Ecto neural progenitor cell (in vitro differentiated cells): Measurements from ENCODE around the gene ANGEL1.

Experiments
- DNase-seq: peaks from one replicate; pipeline ENCODE4 v3.0.0-alpha.2; 2018; ENCODE audit warnings: low spot score

ANGEL1 gene

DNA sequence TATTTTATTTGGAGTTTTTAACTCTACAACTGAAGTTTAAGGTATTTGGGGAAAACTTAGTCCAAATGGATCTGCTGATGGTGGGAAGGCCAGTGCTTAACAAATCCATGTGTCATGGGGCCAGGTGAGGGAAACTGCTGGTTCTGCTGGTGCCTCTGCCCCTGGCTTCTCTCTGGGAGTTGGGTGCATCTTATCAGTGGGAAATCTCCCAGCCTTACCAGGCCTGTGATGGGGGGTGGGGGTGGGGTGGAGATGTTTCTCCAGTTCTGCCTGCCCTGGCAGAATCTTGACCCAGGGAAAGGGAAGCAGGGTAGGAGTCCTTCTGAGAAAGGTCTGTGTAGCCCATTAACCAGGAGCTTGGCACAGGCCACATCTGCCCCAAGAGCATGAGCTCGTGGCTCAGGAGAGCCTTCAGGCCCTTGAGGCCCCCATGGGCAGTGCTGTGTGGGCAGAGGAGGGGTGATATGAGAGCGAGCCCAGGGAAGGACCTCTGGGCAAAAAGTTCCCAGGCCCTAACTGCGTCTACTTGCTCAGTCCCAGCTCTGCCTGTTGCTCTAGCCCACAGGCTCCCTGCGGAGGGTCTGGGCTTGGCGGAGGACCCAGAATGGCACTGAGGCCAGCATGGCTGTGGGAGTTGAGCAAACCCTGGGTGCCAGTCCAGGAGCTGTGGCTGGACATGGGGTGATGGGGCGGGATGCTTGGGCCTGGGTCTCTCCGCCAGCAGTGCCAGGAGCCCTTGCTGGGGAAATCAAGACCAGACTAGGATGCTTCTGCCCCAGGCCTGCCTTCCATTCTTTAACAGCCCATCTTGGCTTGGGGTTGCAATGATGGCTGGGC lies 33.2 kb downstream of the ANGEL1 start:
- no peak for DNase-seq

DNA sequence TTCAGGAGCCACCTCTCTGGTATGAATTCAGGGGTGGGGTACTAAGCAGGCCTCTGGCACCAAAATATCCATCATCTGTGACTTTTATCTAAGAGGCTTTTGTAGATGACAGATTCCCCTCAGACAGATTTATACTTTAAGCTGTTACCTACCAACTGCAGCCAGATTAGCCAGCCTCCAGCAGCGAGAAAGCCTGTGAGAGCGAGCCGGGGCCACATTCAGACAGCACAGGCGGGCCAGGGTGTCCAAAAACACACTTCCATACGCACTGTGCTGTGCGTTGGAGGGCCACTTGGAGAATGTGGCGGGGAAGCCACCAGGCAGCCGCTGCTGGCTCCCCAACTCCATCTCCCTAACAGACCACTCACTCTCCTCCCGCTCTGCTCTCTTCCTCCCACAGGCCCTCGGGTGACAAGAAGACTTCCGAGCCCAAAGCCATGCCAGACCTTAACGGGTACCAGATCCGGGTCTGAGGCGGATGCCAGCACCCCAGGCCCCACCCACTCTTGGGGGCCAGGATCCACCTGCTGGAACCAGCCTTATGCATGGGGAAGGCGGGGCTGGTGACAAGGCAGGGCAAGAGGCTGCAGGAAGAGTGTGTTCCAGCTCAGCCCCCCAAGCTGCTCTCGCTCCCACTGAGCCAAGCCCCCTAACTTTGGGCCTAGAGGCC lies 34.0 kb downstream of the ANGEL1 start:
- DNase-seq: peak; percentile 36

DNA sequence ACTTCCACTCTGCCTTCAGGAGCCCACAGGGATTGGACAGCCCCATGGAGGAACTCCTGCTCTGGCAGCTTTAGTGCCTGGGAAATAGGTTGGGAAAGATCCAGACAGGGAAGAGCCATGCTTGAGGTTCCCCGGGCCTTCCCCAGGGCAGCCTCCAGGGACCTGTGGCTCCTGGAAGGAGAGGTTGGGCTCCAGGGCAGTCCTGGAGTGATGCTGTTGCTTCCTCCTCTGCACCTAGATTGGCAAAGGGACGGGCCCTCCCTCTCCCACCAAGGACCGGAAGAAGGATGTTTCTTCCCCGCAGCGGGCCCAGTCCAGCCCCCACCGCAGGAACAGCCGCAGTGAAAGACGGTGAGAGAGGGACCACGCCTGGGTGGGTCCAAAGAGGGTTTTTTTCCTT lies 35.0 kb downstream of the ANGEL1 start:
- peak; percentile 24 for DNase-seq

DNA sequence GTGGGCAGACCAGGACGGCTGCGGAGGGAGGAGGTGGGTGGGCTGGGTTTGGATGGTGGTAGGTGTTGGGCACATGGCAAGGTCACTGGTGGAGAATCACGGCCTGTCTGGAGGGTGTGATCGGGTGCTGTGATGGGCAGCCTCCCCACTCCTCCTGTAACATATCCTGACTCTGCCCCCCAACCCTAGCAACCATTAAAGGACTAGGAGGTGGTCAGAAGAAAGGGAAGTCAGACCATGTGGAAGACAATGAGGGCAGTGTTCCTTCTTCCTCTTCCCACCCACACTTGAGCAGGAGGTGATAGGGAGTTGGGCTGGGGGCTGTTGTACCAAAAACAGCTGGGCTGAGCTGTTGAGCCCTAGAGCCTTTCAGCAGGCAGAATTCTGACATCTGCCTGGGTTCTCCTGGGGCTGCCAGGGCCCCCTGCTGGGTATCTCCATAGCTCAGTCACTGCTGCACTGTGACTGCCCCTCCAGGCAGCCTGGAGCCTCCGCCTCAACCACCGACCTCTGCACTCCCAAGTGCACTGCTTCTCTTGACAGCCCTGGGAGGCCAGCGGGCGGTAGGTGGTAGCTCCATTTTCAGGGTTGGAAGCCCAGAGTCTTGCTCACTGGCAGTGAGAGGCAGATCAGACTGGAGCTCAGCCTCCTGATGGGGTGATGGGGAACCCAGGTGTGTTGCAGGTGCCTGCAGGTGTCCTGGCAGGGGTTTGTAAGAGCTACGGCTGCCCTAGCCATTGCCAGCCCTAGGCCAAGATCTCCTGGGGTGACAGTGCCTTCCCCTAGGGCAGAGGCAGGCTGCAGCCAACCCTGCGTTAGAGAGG lies 36.0 kb downstream of the ANGEL1 start:
- DNase-seq: peak; percentile 49

DNA sequence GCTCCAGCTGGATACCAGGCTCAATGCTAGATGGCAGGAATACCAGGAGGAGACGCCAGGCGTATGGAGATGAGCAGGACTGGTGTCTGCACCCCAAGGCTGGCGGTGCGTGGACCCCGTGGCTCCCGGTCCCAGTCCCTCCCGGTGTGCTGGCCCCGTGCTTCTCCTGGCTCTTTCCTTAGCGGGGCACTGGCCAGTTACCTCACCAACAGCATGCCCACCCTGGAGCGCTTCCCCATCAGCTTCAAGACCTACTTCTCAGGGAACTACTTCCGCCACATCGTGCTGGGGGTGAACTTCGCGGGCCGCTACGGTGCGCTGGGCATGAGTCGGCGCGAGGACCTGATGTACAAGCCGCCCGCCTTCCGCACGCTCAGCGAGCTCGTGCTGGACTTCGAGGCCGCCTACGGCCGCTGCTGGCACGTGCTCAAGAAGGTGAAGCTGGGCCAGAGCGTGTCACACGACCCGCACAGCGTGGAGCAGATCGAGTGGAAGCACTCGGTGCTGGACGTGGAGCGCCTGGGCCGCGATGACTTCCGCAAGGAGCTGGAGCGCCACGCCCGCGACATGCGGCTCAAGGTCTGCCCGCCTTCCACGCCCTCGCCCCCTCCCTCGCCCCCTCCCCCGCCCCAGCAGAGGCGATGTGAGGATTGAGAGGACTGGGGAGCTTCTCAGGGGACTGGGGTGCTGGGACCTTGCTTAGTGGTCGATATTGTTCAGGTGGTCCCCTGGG lies 36.8 kb downstream of the ANGEL1 start:
- peak; percentile 41 for DNase-seq

DNA sequence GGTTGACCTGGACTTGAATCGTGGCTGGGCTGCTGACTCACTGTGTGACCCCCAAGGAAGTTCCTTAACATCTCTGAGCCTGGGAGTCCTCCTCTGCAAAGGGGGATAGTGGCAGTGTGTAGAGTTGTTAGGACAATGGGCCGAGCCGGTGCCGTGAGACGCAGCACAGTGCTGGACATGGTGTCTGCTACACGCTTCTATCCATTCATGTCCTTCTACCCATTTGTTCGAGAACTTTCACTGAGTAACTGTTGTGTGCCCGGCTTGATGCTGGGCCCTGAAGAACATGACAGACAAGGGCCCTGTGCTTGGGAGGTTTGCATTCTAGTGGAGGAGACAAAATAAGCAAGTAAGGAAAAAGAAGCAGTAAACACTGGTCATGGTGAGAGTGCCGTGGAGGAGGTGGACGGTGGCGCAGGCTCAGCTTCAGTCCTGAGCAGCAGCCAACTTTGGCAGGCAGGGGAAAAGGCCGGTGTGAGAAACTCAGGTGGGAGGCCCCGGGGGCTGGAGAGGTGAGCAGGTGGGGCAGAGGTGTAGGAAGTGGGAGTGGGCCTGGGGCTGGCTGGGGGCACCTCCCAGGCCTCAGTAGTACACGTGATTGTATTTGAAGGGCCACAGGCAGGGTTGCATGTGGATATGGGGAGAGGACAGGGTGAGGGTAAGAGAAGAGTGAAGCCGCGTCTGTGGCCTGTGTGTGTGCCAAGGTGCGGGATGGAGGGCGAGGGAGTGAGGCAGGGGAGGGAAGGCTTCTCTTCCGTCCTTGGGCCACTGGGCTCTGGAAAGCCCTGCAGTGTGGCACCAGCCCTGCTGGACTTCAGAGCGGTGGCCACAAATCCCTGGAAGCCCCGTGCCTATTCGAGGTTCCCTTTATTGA lies 37.6 kb downstream of the ANGEL1 start:
- peak; percentile 41 for DNase-seq

DNA sequence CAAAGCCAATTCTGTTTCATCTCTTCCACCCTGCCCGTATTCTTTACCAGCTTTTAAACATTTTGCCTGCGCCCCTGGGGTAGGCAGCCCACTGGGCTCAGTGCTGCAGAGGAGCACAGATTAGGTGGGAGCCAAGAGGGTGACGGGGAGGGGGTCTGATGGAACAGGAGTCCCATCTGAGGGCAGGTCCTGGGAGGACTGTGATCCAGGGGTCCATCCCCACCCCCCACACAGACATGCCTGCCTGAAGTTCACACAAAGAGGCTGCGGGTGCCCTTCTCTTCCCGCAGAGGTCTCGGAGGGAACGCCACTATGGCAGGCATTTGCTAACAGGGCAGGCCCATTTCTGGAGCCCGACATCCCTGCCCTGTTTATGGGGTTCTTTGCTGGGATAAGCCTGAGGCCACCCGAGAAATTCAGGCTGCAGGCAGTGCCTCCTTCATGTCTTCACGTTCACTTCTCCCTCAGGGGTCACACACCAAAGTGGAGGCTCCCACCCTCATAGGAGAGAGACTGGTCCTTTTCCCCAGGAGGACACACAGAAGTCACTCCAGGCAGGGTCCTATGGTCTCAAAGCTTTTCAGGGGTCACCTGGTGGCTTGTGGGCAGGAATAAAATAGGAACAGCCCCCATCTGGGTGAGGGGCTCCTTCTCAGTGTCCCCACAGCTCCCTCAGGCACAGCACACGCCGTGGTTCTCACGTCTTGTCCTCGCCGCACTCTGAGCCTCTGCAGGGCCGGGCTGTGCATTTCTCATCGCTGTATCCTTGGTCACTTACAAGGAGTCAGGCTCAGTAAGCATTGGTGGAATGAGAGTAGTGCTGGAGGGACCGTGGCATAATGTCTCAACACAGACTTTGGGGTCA lies 38.5 kb downstream of the ANGEL1 start:
- DNase-seq: peak; percentile 34

DNA sequence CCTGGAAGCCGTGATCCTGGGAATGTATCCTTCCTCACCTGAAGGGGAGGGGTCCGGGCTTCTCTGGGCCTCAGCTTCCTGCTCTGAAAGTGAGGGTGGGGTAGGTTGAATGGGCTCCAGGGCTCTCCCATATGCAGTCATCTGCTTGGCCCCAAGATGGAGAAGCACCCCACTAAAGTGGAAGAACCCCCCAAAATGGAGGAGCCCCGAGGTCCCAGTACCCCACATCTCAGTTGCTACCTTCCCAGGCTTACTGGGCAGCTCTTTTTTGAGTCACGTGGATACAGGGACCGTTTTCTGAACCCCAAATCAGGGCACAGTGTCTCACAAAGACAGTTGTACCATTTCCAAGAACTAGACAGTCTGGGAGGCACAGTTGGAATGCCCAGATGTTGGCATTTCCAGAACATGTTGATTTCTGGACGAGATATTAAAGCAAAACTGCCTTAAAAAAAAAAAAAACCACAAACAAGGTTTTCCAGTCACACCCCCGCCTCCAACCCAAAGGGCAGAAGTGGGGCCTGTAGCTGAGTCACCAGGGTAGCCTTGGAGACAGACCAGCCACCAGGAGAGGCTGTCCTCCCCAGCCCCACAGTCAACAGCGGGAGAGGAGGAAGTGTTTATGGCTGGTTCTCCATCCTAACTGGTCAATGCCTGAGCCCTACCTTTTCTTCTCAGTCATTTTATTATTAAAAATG lies 39.3 kb downstream of the ANGEL1 start:
- DNase-seq: peak; percentile 17

DNA sequence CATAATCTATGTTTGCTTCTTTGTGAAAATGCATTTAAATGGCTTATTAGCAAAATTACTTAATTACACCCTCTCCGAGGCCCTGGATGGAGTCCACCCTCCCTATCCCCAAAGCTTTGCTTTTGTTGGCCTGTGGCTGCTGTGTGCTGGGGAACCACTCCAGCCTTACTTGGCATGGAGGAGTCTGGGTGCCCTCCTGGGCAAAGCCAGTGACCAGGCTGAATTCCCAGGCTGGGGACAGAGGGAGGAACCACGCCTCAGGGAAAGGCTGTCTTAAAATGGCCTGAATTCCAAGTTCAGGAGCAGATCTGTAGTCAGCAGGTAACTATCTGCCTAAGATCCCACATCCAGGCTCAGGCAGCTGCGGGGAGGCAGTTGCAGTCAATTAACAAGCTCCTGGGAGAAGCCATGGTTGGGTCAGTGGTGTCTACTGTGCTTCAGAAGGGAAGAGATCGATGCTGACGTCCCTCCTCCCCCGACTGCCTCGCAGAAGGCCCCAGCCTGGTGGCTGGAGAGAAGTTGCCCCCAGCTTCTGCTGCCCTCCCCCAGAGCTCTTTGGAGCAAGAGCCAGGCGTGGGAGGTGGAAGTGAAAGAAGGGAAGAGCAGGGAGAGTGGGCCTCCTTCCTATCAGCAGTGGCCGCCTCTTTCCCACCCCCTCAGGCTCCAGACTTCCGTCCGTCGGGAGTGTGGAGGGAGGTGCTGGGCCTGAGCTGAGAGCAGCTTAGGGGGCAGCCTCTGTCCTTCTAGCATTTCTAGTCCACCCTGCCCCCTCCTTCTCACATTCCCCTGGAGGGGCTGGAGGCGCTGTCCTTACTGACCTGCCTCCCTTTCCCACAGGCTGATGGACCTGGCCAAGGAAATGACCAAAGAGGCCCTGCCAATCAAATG lies 40.1 kb downstream of the ANGEL1 start:
- peak; percentile 69 for DNase-seq

DNA sequence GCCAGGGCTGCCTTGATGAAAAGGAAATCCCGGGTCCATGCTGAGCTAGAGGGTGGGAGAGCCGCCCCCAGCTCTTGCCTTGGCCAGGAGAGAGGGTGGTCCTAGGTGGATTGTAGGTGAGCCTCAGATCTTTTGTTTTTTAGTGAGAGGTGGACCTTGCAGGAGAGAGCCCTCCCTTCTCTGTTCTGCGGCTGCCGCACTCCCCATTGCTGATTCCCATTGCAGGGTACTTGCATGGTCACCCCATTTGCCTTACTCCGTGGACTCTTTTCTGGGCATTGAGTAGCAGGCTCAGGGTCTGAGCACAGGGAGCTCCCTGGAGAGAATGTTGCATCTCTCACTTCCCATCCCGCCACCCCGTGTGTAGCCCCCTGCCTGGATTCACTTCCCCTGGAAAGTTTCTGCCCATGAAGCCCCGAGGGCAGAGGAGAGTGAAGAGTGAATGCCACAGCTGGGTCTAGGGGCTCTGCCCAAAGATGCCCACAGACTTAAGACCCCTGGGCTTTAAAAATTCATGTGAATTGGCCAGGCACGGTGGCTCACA lies 41.2 kb downstream of the ANGEL1 start:
- DNase-seq: peak; percentile 36

DNA sequence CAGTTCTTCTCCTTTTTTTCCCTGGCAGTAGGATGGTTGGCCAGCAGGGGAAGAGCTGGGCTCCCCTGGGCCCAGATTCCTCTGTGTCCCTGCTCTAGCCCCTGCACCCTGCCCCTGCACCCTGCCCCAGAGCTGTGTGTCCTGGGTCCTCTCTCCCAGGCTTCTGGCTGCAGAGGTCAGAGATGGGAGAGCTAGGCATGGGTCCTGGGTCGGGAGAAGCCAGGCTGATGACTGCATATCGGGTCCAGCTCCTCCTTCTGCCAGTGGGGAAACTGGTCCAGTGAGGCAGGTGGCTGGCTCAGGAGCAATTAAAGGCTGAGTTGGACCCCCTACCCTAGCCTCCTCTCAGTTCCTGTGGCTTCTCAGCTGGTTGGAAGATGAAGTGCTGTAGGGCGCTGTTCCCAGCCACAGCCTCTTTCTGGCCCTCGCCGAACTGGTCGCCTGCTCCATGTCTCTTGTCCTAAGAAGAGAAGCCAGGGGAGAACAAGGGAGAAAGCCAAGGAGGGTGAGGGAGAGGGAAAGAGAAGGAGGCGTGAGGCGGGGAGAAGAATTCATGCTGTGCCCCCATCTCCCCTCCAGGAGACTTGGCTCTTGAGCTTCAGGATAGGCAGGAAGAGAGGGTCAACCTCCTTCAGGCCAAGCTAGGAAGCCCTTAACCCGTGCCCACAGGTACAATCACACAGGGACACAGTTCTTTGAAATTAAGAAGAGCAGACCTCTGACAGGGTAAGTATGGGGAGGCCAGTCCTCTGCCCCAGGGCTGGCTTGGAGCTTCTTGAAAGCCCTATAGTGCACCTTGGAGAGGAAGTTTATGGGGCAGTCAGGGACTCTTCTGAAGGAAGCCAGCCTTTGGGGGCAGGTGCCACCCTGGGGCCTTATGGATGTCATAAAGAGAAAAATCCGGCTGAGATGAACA lies 41.9 kb downstream of the ANGEL1 start:
- peak; percentile 38 for DNase-seq

DNA sequence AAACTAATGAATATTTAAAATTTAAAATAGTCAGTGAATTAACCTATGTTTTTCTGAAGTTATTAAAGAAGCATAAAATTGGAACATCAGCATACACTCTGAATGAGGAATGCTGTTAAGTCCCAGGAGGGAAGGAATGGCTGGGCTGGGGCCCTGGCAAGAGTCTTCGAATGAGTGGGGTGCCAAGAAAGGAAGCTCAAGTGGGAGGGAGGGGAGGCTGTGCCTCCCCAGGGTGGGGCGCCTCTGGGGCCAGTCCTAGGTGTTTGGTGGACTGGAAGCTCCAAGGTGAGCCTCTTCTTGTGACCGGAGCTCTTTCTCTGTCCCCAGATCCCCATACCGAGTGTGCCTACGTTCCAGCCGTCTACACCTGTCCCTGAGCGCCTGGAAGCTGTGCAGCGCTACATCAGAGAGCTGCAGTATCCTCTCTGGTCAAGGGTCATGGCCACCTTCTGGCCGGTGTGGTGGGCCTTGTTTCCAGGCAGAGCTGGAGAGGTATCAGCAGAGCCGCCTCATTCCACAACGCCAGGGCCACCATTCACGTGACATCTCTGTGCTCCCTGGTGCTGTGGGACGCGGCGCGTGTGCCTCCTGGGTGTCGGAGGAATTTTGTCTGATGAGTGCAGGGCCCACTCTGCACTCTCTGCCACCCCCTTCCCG lies 42.9 kb downstream of the ANGEL1 start:
- DNase-seq: peak; percentile 28

DNA sequence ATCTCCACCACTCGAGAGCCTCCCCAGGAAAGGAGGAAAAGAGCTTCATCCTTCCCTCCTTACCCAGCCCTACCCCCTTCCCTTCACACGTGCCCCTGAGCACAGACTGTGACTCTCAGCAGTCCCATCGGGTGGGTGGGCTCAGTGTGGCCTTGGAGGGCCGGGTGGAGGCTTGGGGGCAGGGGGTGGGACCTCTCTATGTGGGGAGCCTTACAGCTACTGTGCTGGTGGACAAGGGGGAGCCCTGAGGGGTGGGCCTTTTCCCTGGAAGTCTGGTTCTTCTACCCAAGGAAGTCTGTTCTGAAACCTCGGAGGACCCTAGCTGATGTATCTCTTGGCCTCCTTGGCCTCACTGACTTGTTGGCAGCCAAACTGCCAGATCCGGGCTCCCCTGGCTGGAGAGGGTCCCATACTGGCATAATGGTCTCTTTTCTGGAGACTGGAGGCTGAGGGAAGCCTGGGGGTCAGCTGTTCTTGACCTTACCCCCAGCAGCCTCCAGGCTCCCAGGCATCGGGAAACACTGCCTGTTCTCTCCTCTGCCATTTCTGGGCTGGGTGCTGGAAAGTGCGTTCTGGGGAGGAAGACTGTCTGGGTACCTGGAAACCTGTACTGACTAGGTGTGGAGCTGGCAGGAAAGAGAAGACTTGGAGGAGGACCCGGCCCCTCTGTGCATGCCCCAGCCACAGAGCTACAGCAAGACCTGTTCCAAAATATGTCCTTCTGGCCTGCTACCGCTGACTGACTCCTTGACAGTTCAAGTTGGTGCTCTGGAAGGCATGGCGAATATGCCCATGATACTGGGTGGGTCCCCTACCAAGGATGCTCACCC lies 43.8 kb downstream of the ANGEL1 start:
- DNase-seq: no peak

DNA sequence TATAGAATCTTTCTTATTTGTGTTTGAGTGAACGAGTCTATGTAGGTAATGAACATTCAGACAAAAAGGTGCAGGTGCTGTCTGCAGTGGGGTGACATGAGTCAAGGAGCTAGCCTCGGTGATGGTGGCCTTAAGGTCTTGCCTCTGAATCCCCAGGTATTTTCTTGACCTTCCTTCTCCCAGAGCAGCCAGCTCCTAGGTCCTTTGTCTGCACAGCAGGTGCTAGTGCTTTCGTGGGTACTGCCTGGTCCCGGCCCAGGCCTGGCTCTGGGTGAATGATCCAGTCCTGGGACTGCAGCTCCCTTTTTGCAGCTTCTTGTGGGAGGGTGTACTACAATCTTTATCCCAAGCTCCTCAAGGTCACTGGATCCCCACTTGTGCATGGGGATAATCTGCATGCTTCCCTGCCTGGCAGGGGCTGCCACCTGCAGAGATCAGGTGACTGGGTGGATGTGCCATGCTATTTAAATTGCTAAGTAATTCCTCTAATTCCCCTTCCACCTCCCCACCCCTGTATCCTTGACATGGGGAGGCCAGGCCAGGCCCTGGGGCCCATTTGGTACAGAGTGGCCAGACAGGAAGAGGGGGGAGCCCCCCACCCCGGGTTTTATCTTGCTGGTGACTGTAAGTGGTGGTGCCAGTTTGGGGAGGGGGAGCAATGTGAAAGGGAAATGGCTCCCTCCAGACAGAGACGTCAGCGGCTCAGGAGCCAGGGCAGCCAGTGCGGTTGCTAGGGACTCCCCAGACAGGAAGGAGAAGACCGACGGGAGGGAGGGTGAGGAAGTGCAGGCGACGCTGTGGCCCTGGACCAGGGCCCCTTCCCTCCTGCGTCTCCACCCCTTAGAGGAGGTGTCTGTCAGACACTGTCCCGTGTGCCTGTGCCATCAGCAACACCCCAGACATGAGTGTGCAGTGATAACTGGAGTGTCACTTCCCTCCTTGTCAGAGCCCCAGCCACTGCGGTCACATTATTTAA lies 44.7 kb downstream of the ANGEL1 start:
- no peak for DNase-seq
